GM13976 (cell line): ENCODE results near the gene OVCH1.
A peak's percentile ranks its signal among the peaks of the same experiment; 100 is the strongest.

Experiments used
- DNase-seq: peaks from one replicate; pipeline ENCODE4 v3.0.0; 2012; ENCODE audit warnings: low spot score
- in situ Hi-C: fragments of 300-500 bp; cut with MboI; formaldehyde crosslinking; loops from one replicate; pipeline ENCODE4 v1.12.0; 2022; ENCODE audit warnings: low sequenced_read_pairs, mixed read lengths, inconsistent platforms; ENCODE audit not compliant: unreplicated experiment
- TF ChIP-seq, protein P1 (sequence below): IDR thresholded peaks from 2 replicates; pipeline ENCODE4 v1.5.1; 2012; ENCODE audit warnings: borderline replicate concordance, mild to moderate bottlenecking; ENCODE audit not compliant: insufficient read depth; ENCODE audit errors: extremely low read depth, missing control alignments, control extremely low read depth

The OVCH1 gene

DNA sequence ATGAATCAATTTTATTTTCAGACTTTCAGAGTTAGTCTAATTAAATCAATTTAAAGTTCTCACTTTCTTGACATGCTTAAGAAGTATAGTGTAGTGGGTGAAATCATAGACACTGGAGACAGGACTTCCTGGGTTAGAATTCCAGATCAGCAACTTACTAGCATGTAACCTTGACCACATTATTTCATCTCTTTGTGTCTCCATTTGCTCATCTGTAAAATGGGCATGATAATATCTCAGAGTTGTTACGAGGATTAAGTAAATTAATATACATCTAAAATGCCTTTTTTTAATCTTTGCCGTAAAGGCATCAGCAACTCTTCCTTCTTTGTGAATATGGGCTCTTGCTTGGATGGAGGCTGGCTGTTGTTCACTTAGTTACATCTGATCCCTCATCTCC, 115.2 kb downstream of the OVCH1 start:
- DNase-seq = no peak
- in situ Hi-C loops = no loop called here
- TF ChIP-seq, protein P1, sequence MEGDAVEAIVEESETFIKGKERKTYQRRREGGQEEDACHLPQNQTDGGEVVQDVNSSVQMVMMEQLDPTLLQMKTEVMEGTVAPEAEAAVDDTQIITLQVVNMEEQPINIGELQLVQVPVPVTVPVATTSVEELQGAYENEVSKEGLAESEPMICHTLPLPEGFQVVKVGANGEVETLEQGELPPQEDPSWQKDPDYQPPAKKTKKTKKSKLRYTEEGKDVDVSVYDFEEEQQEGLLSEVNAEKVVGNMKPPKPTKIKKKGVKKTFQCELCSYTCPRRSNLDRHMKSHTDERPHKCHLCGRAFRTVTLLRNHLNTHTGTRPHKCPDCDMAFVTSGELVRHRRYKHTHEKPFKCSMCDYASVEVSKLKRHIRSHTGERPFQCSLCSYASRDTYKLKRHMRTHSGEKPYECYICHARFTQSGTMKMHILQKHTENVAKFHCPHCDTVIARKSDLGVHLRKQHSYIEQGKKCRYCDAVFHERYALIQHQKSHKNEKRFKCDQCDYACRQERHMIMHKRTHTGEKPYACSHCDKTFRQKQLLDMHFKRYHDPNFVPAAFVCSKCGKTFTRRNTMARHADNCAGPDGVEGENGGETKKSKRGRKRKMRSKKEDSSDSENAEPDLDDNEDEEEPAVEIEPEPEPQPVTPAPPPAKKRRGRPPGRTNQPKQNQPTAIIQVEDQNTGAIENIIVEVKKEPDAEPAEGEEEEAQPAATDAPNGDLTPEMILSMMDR = no peak

DNA sequence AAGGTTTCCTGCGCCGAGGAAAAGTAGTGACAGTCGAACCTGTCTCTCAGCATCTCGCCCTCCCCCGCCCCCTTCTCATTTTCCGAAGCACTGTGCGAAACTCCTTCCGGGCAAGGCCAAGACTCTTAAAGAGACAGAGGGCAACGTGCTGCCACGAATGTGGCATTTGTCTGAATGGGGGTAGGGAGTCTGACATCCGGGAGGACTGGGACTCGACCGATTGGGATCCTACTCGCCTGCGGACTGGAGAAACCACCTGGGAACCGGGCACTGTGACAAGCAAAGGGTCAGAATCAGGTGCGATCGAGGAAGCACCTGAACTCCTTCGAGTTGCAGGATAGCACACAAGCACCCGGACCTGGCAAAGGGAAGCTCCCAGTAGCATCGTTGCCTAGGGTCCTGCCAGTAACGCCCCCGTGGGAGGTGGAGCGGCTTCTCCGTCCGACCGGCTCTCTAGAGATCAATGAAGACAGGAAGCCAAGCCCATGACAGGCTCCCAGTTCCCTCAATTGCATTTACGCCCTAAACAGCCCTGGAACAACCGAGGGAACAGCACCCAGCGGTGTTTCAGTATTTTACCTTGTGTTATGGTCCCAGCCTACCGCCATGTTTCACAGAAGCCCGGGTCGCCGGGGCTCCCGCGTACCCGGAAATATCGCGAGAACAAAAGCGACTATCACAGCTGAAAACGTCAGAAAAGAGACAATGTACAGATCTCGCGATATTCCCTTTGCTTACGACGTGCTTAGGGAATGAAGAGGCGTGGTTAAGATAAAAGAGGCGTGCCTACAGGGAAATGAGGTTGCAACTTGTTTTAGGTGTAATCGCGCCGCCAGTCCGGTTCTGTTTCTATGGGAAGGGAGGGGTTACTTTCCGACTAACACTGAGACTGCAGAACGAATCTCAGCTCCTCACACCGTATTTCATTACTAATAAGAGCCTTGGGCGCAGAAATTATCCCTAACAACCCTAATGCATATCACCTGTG, 116.7 kb downstream of the OVCH1 start, which contains the start of gene ERGIC2:
Gene ERGIC2, minus strand, starts transcription at position 637 of the 988 bp plus-strand sequence. CDS start 9,539 bp downstream, outside the sequence.
- in situ Hi-C loops = no loop called here
- TF ChIP-seq, protein P1 = no peak
- DNase-seq = peak; percentile 86
